GM23248 (cell line): ENCODE results near the gene XRCC4. TPM values are rescaled to one million over a fixed set of nuclear protein-coding genes. Genes with fewer than 3 reads are reported as not detected.

Source experiments
- DNase-seq: peaks from one replicate; pipeline ENCODE4 v3.0.0-alpha.2; 2015
- H2AFZ ChIP-seq: fragments of 200-600 bp; sonication (generic); 2 replicates; pipeline ENCODE4 v1.6.1; 2016; ENCODE audit warnings: antibody characterized with exemption
- H3F3A ChIP-seq: fragments of 200-600 bp; sonication (generic); 2 replicates; pipeline ENCODE4 v1.6.1; 2016; ENCODE audit warnings: mild to moderate bottlenecking, antibody characterized with exemption, mixed run types; ENCODE audit not compliant: insufficient read depth
- H3K27ac ChIP-seq: fragments of 200-600 bp; sonication (generic); 2 replicates; pipeline ENCODE4 v1.5.1; 2016; ENCODE audit warnings: mild to moderate bottlenecking
- H3K27me3 ChIP-seq: fragments of 200-600 bp; sonication (generic); replicated peaks from 2 replicates; pipeline ENCODE4 v1.6.1; 2016; ENCODE audit warnings: mild to moderate bottlenecking; ENCODE audit not compliant: insufficient read depth
- H3K36me3 ChIP-seq: fragments of 200-600 bp; sonication (generic); 2 replicates; pipeline ENCODE4 v1.6.1; 2016; ENCODE audit warnings: low read depth, mild to moderate bottlenecking
- H3K4me1 ChIP-seq: fragments of 200-600 bp; sonication (generic); 2 replicates; pipeline ENCODE4 v1.6.1; 2016; ENCODE audit warnings: mild to moderate bottlenecking; ENCODE audit not compliant: insufficient read depth
- H3K4me2 ChIP-seq: fragments of 200-600 bp; sonication (generic); one replicate; pipeline ENCODE4 v1.6.1; 2016; ENCODE audit warnings: mild to moderate bottlenecking; ENCODE audit not compliant: unreplicated experiment
- H3K4me3 ChIP-seq: fragments of 200-600 bp; sonication (generic); 2 replicates; pipeline ENCODE4 v1.5.1; 2016; ENCODE audit warnings: mild to moderate bottlenecking
- H3K79me2 ChIP-seq: fragments of 200-600 bp; sonication (generic); 2 replicates; pipeline ENCODE4 v1.6.1; 2016; ENCODE audit warnings: mild to moderate bottlenecking; ENCODE audit not compliant: insufficient read depth
- H3K9ac ChIP-seq: fragments of 200-600 bp; sonication (generic); 2 replicates; pipeline ENCODE4 v1.6.1; 2016; ENCODE audit warnings: mild to moderate bottlenecking
- H3K9me2 ChIP-seq: fragments of 200-600 bp; sonication (generic); 2 replicates; pipeline ENCODE4 v1.6.1; 2016; ENCODE audit warnings: mixed run types, mild to moderate bottlenecking, moderate library complexity; ENCODE audit not compliant: insufficient read depth
- H3K9me3 ChIP-seq: fragments of 200-600 bp; sonication (generic); one replicate; pipeline ENCODE4 v1.6.1; 2017; ENCODE audit warnings: low read depth
- H4K20me1 ChIP-seq: fragments of 200-600 bp; sonication (generic); 2 replicates; pipeline ENCODE4 v1.6.0; 2016; ENCODE audit not compliant: insufficient read depth
- EZH2 ChIP-seq: fragments of 200-600 bp; sonication (generic); IDR thresholded peaks from 2 replicates; pipeline ENCODE4 v1.6.1; 2018; ENCODE audit warnings: antibody characterized with exemption, mild to moderate bottlenecking; ENCODE audit not compliant: insufficient read depth, poor library complexity, severe bottlenecking
- EZH2phosphoT487 ChIP-seq: fragments of 200-600 bp; sonication (generic); IDR thresholded peaks from 2 replicates; pipeline ENCODE4 v1.6.1; 2018; ENCODE audit warnings: antibody characterized with exemption, moderate library complexity, mild to moderate bottlenecking, low read depth; ENCODE audit not compliant: insufficient read depth
- WGBS, 2 experiments: methylation state at CpG; one replicate each; pipeline ENCODE4 v1.1.6; 2015 to 2017; ENCODE audit warnings: low lambda C conversion rate in 2 of 2, low coverage in 1 of 2; ENCODE audit errors: missing lambda C conversion rate in 2 of 2; 5-methylcytosine and 5-hydroxymethylcytosine counted together
- in situ Hi-C: fragments of 300-500 bp; cut with MboI; formaldehyde crosslinking; loops from 2 replicates; pipeline ENCODE4 v1.15.0; 2020
- polyA plus RNA-seq: library from polyadenylated mRNA; unstranded; fragments of >200 nt; fragmentation: Nextera tagmentation; extraction: Ambion mirVana; gene quantifications from 2 replicates; pipeline ENCODE4 v1.2.1, GENCODE V29; 2016
- total RNA-seq: library from RNA; depleted of rRNA; stranded (reverse); fragments of >200 nt; shearing (Covaris generic); gene quantifications from 2 replicates; pipeline ENCODE4 v1.2.3, GENCODE V29; 2014

Gene XRCC4
- total and polyA plus RNA-seq, 2 experiments from 2014 or later: 11.5 to 11.7 TPM

DNA sequence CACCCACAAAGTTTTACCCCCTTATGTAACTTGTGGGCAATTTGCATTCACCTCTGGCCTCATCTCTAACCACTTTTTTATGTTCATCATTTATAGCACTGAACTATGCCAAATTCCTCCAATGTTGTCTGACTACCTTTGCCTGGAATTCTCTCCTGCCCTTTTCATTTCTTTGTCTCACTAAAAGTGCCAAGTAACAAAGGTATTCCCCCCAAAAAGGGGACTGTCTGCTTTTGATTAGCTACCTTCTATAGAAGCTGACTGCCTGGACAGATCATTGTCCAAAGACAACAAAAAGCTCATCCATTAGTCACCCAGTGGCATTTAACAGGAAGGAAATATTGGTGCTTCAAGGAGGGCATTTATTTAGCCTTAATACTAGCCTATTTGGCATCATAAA is 204.3 kb downstream of the XRCC4 start:
- H3K4me3 ChIP-seq: no peak overlapping the region
- H4K20me1 ChIP-seq: no peaks in the 10 kb centered on the region
- H3K27me3 ChIP-seq: no peaks in the 10 kb centered on the region
- TF ChIP-seq EZH2phosphoT487 (peak; percentile 94), EZH2 (no peak)
- peak; percentile 76 for DNase-seq
- H3K4me1 ChIP-seq: peaks cover 19% of the 10 kb centered on the region
- peaks cover 34% of the 10 kb centered on the region for H3F3A ChIP-seq
- H3K79me2 ChIP-seq: no peaks in the 10 kb centered on the region
- H3K4me2 ChIP-seq: peak overlapping the region; percentile 15
- H3K36me3 ChIP-seq: no peaks in the 10 kb centered on the region
- H2AFZ ChIP-seq: no peak overlapping the region
- no peaks in the 10 kb centered on the region for H3K9me2 ChIP-seq
- no peak overlapping the region for H3K9ac ChIP-seq
- in situ Hi-C loops: no loop called here
- no peaks in the 10 kb centered on the region for H3K9me3 ChIP-seq
- H3K27ac ChIP-seq: peak overlapping the region; percentile 29; the same call in 1 of the 2 replicates

DNA sequence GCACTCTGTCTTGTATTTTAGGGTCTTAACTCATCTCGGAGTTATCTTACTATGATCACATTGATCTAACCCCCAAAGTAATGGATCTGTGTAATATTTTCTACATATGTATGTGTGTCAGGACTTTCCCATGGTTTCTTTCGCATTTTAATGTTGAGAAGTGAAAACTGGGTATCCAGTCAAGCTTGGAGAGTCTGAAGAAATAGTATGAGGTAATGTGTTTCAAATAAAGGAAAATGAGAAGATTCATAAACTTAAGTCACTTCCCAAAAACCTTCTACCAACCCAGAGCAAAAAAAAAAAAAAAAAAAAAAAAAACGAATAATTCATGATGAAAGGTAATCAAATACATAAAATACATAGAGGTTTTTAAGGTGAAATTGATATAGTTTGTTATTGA is 206.4 kb downstream of the XRCC4 start:
- H3K9me3 ChIP-seq: no peaks in the 10 kb centered on the region
- no peak overlapping the region for H3K27ac ChIP-seq
- peaks cover 34% of the 10 kb centered on the region for H3F3A ChIP-seq

DNA sequence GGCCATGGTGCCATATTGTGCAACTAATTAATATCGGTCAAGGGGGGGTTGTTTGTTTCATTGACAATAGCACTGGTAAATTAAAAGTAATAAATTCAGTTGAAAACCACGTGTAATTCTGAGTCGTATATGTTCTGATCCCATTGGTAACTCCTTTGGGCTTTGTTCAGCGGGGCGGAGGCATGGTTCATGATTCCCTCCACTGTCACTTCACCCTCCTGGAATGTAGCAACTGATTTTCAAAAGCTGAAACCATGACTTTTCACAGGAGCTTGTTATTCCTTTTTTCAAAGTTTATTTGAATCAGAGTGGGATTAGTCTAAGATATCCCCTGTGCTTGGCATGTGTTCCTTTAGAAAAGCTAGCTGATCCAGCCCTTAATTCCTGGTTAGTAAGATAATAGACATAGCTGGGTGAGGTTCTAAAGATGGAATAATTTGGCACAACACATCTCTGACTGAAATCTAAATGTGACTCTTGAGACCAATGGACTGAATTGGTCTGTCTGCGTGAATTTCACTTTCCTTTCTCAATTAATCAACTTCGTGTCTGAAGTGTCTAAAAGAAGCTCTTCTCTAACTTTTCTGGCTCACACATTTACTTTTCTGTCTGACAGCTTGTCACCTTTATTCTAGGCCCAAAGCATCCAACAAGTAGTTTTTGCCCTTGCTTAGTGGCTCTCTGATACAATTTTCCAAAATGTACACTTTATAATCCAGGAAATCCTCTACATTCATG is 208.5 kb downstream of the XRCC4 start:
- Histone ChIP-seq H4K20me1 (no peaks in the 10 kb centered on the region), H3K36me3 (no peaks in the 10 kb centered on the region), H3K9me3 (no peaks in the 10 kb centered on the region), H3F3A (peaks cover 26% of the 10 kb centered on the region), H3K27me3 (no peaks in the 10 kb centered on the region), H3K4me1 (peaks cover 15% of the 10 kb centered on the region), H3K27ac (no peak overlapping the region), H2AFZ (no peak overlapping the region), H3K4me3 (no peak overlapping the region), H3K9ac (no peak overlapping the region), H3K9me2 (no peaks in the 10 kb centered on the region), H3K4me2 (no peak overlapping the region), H3K79me2 (no peaks in the 10 kb centered on the region)
- DNase-seq: peak; percentile 25
- in situ Hi-C loops: no loop called here
- TF ChIP-seq EZH2phosphoT487 (no peak), EZH2 (no peak)
- WGBS, 2 experiments: 46 to 49% methylated on average over 7 of the region's 7 CpGs

More for the DNA sequence above, 206.4 kb downstream of the XRCC4 start:
- no peak overlapping the region for H3K9ac ChIP-seq
- DNase-seq: no peak
- no peak overlapping the region for H3K4me2 ChIP-seq
- H3K4me1 ChIP-seq: peaks cover 19% of the 10 kb centered on the region
- H3K4me3 ChIP-seq: no peak overlapping the region
- H3K36me3 ChIP-seq: no peaks in the 10 kb centered on the region
- no peaks in the 10 kb centered on the region for H4K20me1 ChIP-seq
- no peaks in the 10 kb centered on the region for H3K79me2 ChIP-seq
- no peaks in the 10 kb centered on the region for H3K27me3 ChIP-seq
- no peak overlapping the region for H2AFZ ChIP-seq
- in situ Hi-C loops: no loop called here
- no peak for TF ChIP-seq EZH2phosphoT487
- TF ChIP-seq EZH2: no peak
- no peaks in the 10 kb centered on the region for H3K9me2 ChIP-seq
- 71 to 79% methylated on average over 3 of the region's 3 CpGs for WGBS, 2 experiments

DNA sequence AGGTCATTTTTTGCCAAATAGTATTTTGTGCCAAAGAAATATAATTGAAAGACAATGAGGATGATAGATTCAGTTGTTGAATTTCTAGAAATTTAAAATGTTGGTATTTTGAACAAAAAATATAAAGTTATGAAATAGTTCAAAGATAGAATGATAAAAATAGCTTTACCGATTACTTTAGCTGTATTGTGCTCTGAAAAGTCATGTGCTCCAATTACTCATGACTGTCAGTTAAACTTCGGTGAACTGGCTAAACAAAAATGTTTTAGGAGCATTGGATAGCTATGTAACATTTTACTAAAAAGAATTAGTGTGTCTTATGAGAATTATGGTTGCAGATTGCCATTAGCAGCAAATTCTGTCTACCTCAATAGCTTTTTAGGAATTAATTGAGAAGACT is 216.9 kb downstream of the XRCC4 start:
- no peak overlapping the region for H3K4me3 ChIP-seq
- H3K9me3 ChIP-seq: peaks cover 5% of the 10 kb centered on the region
- no peaks in the 10 kb centered on the region for H3K36me3 ChIP-seq
- no peaks in the 10 kb centered on the region for H3F3A ChIP-seq
- no peak overlapping the region for H3K9ac ChIP-seq
- no peaks in the 10 kb centered on the region for H4K20me1 ChIP-seq
- TF ChIP-seq EZH2phosphoT487: no peak
- TF ChIP-seq EZH2: no peak
- DNase-seq: no peak
- no peaks in the 10 kb centered on the region for H3K27me3 ChIP-seq
- WGBS, 2 experiments: 33 to 34% methylated on average over 2 of the region's 2 CpGs
- H3K27ac ChIP-seq: no peak overlapping the region
- H3K9me2 ChIP-seq: no peaks in the 10 kb centered on the region
- H2AFZ ChIP-seq: no peak overlapping the region
- in situ Hi-C loops: no loop called here
- no peak overlapping the region for H3K4me2 ChIP-seq
- H3K4me1 ChIP-seq: no peaks in the 10 kb centered on the region
- no peaks in the 10 kb centered on the region for H3K79me2 ChIP-seq

DNA sequence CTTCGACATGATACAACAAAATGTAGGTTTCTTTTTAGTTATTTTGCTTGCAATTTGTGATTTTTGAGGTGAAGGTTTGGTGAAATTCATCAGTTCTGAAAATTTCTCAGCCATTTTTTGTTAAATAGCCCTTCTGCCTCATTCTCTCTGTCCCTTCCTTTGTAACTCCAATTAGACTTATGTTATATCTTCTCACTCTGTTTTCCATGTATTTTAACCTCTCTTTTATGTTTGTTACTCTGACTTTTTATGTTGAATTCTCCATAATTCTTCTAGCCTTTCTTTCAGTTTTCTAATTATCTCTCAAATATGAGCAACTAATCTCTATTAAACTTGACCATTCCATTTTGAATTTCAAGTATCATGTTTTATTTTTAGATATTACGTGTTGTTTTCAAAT is 222.0 kb downstream of the XRCC4 start:
- H3K27ac ChIP-seq: no peak overlapping the region
- H4K20me1 ChIP-seq: no peaks in the 10 kb centered on the region
- no peak overlapping the region for H3K4me3 ChIP-seq
- TF ChIP-seq EZH2phosphoT487: no peak
- no peak for TF ChIP-seq EZH2
- H3K79me2 ChIP-seq: no peaks in the 10 kb centered on the region
- no peaks in the 10 kb centered on the region for H3K27me3 ChIP-seq
- H2AFZ ChIP-seq: no peak overlapping the region
- WGBS, 2 experiments: 84 to 92% methylated on average over 2 of the region's 2 CpGs
- no peaks in the 10 kb centered on the region for H3K9me2 ChIP-seq
- peaks cover 7% of the 10 kb centered on the region for H3K9me3 ChIP-seq
- DNase-seq: no peak
- H3K4me2 ChIP-seq: no peak overlapping the region
- in situ Hi-C loops: no loop called here
- H3K4me1 ChIP-seq: no peaks in the 10 kb centered on the region
- H3F3A ChIP-seq: no peaks in the 10 kb centered on the region
- H3K36me3 ChIP-seq: no peaks in the 10 kb centered on the region
- no peak overlapping the region for H3K9ac ChIP-seq
